GM18909 (cell line): Measurements from ENCODE around the gene SH3PXD2B.
A peak's percentile ranks its signal among the peaks of the same experiment; 100 is the strongest.
"Not testable (repeated sequence)": the region's sequence is repeated elsewhere in the genome, so short reads cannot be mapped to it uniquely, and the experiment has no call there.

Experiments used
- ATAC-seq: cut with Tn5 transposase; IDR thresholded peaks from one replicate; pipeline ENCODE4 v1.9.1; 2021; ENCODE audit warnings: mild to moderate bottlenecking; ENCODE audit not compliant: unreplicated experiment, poor library complexity

Gene SH3PXD2B

DNA sequence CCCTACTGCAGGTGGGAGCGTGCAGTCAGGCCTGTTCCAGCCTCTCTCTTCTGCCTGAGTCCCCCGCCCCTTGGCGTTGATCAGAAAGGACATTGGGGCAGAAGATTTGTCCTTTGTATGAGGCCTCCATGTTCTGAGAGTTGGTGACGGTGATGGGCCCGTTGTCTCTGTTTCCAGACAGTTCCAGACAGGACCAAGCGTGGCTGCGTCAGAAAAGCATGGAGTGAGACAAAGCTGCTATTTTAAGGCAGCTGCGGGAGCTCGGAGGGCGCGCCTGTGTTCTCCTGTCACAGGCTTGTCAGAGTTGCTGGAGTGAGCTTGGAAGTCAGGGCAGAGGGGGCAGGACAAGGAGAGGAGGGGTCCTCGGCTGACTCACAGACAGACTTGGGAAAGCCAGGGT lies 32.1 kb upstream of the SH3PXD2B start:
- no peak for ATAC-seq

DNA sequence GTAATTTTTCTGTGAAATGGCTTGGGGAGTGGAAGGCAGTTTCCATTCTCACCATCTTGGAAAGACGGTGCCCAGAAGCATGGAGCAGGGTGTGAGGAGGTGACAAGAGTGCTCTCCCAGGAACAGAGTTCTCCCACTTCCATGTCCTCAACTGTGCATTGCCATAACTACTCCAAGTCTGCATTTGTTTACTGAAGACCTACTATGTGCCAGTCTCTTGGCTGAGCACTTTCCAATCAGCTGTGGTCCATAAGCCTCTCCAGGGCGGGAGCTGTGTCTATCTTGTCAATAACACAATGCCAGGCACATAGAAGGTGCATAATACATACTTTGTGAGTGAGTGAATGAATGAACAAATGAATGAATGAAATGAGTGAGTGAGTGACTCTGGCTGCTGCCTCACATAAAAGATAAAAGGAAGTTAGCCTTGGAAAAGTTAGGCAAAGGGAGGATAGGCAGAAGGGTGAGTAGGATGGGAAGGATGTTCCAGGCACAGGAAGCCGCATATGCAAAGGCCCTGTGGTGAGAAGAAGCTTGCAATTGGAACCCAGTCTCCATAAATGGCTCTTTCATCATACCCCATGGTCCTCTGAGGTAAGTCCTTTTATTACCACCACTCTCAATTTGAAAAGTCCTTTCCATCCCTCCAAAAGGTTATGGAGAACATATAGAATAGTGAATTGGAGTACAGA lies 31.3 kb upstream of the SH3PXD2B start:
- ATAC-seq: no peak

DNA sequence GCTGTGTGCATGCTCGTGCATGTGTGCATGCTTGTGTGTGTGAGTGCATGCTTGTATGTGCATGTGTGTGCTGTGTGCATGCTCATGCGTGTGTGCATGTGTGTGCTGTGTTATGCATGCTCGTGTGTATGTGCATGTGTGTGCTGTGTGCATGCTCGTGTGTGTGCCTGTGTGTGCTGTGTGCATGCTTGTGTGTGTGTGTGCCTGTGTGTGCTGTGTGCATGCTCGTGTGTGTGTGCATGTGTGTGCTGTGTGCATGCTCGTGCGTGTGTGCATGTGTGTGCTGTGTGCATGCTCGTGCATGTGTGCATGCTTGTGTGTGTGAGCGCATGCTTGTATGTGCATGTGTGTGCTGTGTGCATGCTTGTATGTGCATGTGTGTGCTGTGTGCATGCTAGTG lies 30.3 kb upstream of the SH3PXD2B start:
- no peak for ATAC-seq

DNA sequence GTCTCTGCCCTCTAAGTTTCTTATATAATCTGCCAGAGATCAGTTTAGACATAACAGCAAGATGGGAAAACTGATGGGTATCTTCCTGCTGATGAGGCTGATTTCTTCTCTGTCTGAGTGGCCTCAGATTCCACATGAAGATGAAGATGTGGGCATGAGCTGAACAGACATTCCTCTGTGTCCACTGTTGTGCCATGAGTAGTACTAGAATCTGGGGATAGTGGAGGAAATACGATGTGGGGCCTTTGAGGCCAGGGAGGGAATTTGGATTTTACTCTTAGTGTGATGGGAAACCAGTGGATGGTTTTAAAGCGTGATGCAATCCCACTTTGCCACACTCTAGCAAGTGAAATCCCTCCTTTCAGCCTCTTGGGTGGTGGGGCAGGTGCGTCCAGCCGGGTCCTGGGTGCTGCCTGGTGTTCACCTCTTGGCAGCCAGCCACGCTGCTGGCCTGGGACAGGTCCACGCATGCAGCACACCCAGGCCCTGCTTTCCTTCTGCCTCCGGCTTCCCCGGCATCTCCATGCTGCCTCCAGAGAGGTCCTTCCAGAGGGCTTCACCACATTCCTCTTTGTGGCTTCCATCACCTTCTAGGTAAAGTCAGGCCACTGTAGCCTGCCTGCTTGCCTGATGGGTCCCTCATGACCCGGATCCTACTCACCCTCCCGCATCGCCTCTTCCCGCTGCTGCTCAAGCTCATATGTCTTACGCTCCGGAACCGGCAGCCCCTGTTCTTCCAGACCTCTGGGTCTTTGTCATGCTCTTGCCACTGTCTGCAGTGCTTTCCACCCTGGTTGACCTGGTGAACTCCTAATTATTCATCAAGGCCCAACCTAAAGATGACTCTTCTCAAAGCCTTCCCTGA lies 28.1 kb upstream of the SH3PXD2B start:
- ATAC-seq: no peak

DNA sequence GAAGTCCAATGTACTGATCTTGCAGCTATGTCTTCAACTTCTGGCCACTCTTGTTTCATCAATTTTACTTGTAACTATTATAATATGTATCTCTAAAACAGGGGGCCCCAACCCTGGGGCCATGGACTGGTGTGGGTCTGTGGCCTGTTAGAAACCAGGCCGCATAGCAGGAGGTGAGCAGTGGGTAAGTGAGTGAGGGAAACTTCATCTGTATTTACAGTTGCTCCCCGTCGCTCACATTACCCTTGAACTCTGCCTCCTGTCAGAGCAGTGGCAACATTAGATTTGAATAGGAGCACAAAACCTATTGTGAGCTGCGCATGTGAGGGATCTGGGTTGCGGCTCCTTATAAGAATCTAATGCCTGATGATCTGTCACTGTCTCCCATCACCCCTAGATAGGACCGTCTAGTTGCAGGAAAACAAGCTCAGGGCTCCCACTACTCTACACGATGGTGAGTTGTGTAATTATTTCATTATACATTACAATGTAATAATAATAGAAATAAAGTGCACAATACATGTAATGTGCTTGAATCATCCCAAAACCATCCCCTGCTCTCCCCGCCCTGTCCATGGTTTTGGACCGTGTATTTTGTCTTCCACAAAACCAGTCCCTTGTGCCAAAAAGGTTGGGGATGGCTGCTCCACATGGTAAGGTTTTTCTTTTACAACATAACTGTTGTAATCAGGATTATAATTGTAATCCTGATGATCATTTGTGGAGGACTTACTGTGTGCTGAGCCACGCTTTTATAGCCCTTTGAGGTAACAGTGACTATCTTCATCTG lies 26.9 kb upstream of the SH3PXD2B start:
- ATAC-seq: no peak

DNA sequence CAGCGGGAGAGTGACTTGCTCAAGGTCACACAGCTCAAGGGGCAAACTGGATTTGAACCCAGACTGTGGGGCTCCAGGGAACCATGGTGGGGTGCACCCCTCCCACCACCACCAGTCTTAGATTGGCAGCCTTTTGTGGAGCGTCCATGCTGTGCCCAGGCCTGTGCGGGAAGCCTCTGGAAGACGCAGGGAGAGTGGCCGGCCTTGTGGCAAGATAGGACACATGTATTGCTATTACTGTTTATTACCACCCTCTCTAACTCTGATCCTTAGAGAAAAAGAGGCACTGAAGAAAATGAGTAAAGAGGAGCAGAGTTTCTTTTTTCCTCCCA lies 25.4 kb upstream of the SH3PXD2B start:
- no peak for ATAC-seq

DNA sequence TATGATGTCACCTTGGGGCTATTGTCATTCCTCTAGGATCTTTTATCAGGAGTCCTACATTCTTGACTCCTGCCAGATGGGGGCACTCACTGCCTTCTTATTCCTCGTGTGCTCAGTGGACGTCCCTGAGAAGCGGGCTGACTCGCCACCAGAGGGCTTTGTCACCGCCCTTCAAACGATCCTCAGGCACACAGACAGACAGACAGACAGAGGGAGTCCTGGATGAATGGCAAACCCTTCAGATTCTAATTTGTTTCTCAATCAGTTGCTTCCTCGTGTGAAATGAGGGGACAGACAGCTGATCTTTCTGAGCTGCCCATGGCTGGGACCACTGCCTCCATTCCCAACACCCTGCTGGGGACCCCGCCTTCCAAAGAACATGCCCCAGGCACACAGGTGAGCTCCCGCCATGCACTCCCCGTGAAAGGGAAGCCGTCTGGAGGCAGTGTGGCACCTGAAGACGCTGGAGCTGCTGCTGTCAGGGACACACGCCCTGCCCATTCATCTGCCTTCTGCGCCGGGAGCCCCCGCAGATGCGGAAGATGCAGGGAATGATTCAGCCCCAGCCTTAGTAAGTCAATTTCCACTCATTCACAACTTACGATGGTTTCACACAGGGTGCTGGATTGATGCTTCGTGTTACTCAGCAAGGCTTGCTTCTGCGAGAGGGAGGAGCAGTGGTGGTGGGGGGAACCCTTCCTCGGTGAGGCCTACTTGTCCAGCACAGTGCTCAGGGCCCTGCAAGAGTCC lies 24.9 kb upstream of the SH3PXD2B start:
- peak; percentile 59 for ATAC-seq

DNA sequence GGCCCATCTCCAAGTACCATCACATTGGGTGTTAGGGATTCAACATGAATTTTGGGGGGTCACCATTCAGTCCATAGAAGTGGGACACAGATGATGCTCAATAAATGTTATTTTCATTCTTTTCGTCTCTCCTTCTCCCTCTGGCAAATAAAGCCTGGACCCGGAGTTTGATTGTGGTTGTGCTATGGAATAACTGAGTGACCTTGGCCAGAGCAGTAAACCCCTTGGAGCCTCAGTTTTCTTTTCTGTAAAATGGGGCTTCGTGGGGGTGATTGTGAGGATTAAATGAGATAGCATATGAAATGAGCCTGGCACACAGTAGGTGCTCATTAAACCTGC lies 24.3 kb upstream of the SH3PXD2B start:
- ATAC-seq: not testable (repeated sequence)

DNA sequence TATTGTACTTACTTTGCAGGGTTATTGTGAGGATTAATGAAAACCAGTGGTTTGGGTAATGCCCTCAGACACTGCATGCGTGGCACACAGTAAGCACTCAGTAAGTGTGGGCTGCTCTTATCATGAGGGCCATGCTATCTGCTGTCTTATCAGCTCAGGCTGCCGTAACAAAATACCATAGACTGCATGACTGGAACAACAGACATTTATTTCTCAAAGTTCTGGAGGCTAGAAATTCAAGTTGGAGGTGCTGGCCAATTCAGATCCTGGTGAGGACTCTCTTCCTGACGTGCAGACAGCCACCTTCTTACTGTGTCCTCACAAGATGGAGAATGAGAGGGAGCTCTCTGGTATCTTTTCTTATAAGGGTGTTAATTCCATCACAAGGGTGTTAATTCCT lies 23.9 kb upstream of the SH3PXD2B start:
- no peak for ATAC-seq

DNA sequence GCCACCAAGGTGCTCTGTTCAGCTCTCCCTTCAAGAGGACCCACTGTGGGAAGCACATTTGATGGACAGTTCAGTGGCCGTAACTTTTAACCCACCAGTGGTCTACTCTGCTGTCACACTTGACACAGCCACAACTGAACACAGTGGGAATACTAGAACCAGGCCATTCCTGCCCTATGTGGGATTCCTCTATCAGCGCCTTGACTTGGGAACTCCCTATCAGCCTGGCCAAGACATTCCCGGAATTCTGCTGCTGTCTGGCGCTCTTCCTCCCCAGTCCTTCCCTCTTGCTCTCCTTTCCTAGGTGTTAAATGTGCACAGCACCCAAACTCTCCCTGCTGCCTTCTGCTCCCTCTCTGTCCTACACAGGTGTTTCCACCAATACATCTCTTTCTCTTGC lies 23.1 kb upstream of the SH3PXD2B start:
- ATAC-seq: no peak

DNA sequence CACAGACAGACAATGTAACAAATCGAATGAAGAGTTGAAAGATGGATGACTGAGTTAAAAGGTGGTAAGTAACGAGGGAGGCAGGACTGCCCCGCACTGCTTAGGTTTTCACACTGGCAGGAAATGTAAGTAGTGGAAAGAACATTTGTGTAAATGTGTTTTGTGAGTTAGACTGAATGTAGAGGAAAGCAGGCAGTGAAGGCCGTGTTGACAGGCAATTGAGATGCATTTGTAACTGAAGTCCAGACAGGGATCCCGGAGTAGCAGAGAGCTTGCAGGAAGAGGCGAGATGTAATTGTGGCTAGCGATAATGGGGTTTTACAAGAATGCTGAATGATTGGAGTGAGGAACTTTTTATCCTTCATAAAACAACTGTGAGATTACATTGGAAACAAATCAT lies 20.0 kb upstream of the SH3PXD2B start:
- no peak for ATAC-seq

DNA sequence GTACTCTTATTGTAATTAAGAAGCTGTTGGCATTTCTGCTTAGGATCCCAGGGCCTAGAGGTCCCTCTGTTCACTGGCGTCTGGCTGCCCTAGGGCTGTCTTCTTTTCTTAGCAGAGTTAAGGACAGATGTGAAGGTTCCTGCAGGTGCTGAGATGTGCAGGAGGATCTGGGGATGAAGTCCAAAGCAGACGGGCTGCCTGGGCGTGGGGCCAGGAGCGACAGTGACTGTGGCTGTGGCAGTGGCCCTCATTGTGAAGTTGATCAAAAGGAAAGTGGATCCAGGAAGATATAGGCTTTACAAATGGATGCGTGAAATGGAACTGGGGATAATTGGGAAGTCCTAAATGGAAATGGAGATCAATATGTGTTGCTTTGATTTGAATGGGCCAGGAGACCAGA lies 19.1 kb upstream of the SH3PXD2B start:
- ATAC-seq: no peak

DNA sequence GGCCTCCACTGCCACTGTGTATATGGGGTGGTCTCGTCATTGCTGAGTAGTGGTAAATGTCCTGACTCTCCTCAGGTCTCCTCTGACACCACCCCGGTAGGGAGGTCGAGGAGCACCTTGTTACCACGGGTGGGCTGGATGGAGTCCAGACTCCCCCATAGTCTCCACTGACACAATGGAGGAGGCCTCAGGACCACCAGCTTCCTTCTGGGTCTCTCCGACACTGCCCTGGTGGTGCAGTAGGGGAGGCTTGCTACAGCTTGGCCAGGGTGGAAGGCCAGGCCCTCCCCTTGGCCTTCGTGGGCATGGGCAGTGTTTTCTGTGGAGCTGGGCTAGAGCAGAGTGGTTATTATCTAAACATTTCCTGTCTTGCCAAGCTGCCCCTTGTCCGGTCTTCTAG lies 15.4 kb upstream of the SH3PXD2B start:
- no peak for ATAC-seq

DNA sequence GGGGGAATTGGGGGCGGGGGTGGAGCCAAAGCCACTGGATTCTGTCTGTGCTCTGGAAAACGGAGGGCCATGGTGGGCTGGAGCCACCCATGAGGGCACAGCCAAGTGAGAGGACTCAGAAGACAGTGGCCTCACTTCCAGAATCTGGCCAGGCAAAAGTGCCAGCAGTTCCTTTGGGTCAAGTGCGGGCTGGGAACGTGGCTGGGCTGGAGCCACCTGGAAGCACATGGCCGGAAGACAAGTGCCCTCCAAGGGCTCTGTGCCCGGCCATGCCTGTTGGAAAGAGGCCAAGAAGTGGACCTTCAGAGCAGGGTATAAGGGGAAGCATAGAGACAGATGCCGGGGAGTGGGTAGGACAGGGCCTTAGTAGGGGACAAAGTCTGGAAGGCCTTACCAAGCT lies 11.7 kb upstream of the SH3PXD2B start:
- no peak for ATAC-seq

DNA sequence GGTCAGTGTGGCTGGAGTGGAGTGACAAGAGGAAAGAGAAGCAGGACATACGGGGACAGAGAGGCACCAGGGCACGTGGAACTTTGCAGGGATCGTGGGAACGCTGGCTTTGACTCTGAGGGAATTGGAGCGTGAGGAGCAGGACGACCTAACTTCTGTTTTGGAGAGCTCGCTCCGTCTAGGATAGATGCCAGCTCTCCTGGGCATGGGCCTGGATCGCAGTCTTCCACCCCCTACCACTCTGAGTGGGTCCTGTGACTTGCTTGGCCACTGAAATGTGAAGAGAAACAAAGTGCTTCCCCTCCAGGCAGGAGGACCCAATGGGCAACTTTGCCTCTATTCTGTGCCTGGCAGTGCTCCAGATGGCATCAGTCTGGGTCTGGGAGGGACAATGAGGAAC lies 8.7 kb upstream of the SH3PXD2B start:
- no peak for ATAC-seq

DNA sequence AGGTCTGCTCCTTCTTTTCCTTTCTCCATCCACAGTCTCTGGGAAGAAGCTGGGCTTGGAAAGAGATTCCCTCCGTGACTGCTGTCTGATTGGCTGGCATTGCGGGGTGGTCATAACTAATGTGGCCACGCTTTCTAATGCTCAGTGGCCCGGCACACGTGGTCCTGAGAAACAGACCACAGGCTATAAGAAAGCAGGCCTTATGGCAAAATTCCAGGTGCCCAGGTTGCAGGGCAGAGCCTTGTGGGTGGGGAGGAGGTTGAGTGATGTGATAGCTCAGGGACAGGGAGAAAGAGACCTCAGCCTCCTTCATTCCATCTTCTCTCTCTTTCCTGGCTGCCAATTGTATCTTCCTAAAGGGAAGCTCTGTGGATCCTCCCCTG lies 5.4 kb upstream of the SH3PXD2B start:
- ATAC-seq: no peak

DNA sequence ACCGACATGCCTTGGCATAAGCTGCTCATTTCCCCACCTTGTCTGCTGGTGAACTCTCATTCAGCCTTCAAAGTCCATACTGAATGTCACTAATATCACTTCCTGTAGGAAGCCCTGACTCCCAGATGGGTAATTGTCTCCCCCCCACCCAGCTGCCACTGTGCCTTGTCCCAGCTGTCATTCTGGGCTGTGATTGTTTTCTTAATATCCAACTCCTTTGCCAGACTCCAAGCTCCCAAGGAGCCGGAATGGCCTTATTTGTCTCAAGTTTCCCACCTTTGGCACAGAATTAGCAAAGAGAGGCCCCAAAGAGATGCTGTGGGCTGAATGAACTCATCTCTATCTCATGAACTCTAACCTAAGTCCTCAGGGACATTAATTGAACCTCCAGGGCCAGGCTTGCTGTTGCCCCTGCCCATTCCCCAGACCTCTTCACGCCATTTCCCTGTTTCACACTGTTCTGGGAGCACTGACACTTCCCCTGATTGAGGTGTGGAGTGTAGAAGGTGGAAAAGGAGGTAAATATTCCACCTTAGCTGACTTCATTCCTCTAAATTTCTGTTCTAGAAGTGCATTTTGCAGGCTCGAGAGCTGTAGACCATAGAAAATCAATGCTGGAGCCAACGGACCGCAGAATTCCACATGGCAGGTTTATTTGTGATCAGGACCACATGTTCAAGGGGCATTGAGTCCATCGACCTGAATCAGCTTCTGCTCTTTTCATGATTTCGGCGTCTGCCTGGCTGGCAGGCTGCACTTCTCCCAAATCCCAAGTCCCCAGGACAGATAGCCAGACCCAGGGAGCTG lies 4.9 kb upstream of the SH3PXD2B start:
- no peak for ATAC-seq

DNA sequence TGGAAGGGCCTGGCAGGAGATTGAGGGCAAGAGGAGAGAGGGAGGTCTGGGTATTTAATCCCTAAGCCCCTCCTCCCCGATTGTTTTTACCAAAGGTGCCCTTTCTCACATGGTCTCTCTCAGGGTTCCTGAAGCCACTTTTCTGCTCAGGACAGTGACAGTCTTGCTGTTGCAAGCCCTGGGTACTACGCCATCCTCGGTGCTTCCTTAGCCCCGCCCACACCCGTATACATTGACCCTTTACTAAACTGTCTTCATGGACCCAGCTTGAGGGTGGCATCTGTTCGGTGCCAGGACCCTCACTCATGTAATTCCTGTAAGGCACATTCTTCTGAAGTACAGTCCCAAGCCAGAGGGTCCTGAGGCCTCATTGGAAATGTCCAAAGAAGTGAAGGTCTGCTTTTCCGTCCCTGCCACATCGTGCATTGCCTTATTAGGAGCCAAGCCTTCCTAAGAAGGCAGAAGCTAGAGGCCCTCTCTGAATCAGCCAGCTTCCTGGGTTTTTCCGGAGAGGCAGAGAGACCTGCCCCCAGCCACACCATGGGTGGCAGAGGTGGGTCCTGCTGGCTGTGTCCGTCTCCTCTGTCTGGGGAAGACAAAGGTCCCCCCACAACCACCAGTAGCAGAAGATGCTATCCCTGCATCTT lies 1.9 kb upstream of the SH3PXD2B start:
- ATAC-seq: no peak

DNA sequence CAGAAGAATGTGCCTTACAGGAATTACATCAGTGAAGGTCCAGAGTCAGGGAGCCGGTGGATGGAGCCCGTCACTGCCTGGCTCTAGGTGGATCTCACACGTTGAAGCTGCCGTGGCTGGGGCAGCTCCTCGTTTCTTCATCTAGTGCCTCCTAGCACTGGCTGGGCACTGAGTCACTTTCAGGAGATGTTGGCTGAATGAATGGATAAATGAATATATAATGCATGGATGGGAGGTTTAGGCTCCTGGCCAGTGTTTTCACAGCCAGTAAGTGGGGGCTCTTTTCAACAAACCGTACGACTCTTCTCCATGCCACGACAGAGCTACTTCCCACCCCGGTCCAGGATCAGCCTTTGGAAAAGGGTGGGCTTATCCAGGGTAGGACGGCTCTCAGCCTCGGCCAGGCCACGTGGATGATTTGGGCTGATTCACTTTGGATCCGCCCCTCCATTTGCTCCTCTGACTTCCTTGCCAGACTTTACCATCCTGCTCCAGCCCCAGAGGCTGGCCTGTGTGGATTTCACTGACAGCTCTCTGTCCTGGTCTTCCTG lies 1.3 kb upstream of the SH3PXD2B start:
- ATAC-seq: no peak
